Endothelial cell of umbilical vein (primary cell): Measurements from ENCODE around the gene ITPKB. TPM values are rescaled to one million over a fixed set of nuclear protein-coding genes. Genes with fewer than 3 reads are reported as not detected.

Experiments
- BruUV-seq: library from RNA; stranded (reverse); fragments of 400-500 nt; replicated peaks from 2 replicates; lab custom pipeline; 2021; lab: Mats Ljungman, UMichigan
- CTCF ChIA-PET: fragments of 300-600, 350-600 bp; sonication (Branson Sonifier 250); formaldehyde crosslinking; loops from one replicate; lab custom pipeline; 2021; ENCODE audit warnings: antibody characterized with exemption, inconsistent platforms; lab: Charles Lee
- POLR2A ChIA-PET: fragments of 300-600, 350-600 bp; sonication (Branson Sonifier 250); formaldehyde crosslinking; loops from one replicate; lab custom pipeline; 2021; ENCODE audit warnings: antibody characterized with exemption, inconsistent platforms; lab: Charles Lee
- DNase-seq: peaks from one replicate; pipeline ENCODE4 v3.0.0-alpha.2; 2011; ENCODE audit warnings: low read depth, low spot score
- FAIRE-seq: peaks from 2 replicates; lab custom pipeline; 2011; peaks lifted over from hg19 to GRCh38; lab: Jason Lieb, UNC
- H2AFZ ChIP-seq: 2 replicates; pipeline ENCODE4 v1.6.0; 2012; ENCODE audit warnings: low read depth, low read length, control low read depth, inconsistent platforms
- H3K27ac ChIP-seq: 2 replicates; pipeline ENCODE4 v1.5.1; 2011; ENCODE audit warnings: low read depth, mild to moderate bottlenecking, control low read depth, low read length, moderate library complexity; ENCODE audit not compliant: insufficient read depth
- H3K27me3 ChIP-seq, 2 experiments: 2 replicates each; pipeline versions ENCODE4 v1.6.0 to v1.6.1; 2011; ENCODE audit warnings: low read length in 2 of 2, mixed read lengths in 1 of 2; ENCODE audit not compliant: control insufficient read depth in 2 of 2, insufficient read depth in 2 of 2
- H3K36me3 ChIP-seq, 2 experiments: 2 replicates in 1 of 2; 3 replicates in 1 of 2; pipeline ENCODE4 v1.5.1; 2011; ENCODE audit warnings: low read length in 2 of 2, mild to moderate bottlenecking in 1 of 2, moderate library complexity in 1 of 2; ENCODE audit not compliant: control insufficient read depth in 2 of 2, insufficient read depth in 2 of 2; ENCODE audit errors: extremely low read depth in 1 of 2
- H3K4me1 ChIP-seq: 3 replicates; pipeline ENCODE4 v1.5.1; 2011; ENCODE audit warnings: mild to moderate bottlenecking, low read length; ENCODE audit not compliant: control insufficient read depth, insufficient read depth; ENCODE audit errors: extremely low read depth
- H3K4me2 ChIP-seq: 2 replicates; pipeline ENCODE4 v1.6.1; 2011; ENCODE audit warnings: low read length, control low read depth, mixed read lengths; ENCODE audit not compliant: insufficient read depth
- H3K4me3 ChIP-seq, 3 experiments: fragments of 200-600 bp in 1 of 3; sonication (generic), shearing (Covaris generic) in 1 of 3; replicated peaks in 1 of 3; 2 replicates each; pipeline ENCODE4 v1.5.1; 2011 to 2016; ENCODE audit warnings: control low read depth in 3 of 3, low read length in 3 of 3, mild to moderate bottlenecking in 2 of 3, inconsistent platforms in 1 of 3, low read depth in 1 of 3, moderate library complexity in 1 of 3; ENCODE audit not compliant: insufficient read depth in 1 of 3
- H3K79me2 ChIP-seq: 2 replicates; pipeline ENCODE4 v1.6.0; 2012; ENCODE audit warnings: low read length, inconsistent platforms; ENCODE audit not compliant: control insufficient read depth, insufficient read depth
- H3K9ac ChIP-seq: replicated peaks from 2 replicates; pipeline ENCODE3; 2011; ENCODE audit warnings: low read length, control low read depth; ENCODE audit not compliant: insufficient read depth; ENCODE audit errors: extremely low read depth
- H3K9me1 ChIP-seq: replicated peaks from 3 replicates; pipeline ENCODE4 v1.6.0; 2011; ENCODE audit warnings: mild to moderate bottlenecking, low read length; ENCODE audit not compliant: control insufficient read depth, insufficient read depth; ENCODE audit errors: extremely low read depth
- H3K9me3 ChIP-seq: replicated peaks from 2 replicates; pipeline ENCODE4 v1.5.1; 2012; ENCODE audit warnings: low read length, inconsistent platforms; ENCODE audit not compliant: control insufficient read depth, insufficient read depth
- H4K20me1 ChIP-seq: replicated peaks from 2 replicates; pipeline ENCODE3; 2011; ENCODE audit warnings: mild to moderate bottlenecking, low read length; ENCODE audit not compliant: control insufficient read depth, insufficient read depth; ENCODE audit errors: extremely low read depth
- EZH2 ChIP-seq: IDR thresholded peaks from 2 replicates; pipeline ENCODE4 v1.6.1; 2012; ENCODE audit warnings: borderline replicate concordance, low read depth, mild to moderate bottlenecking, moderate library complexity, low read length, inconsistent platforms; ENCODE audit not compliant: severe bottlenecking
- GATA2 ChIP-seq: IDR thresholded peaks from 2 replicates; pipeline ENCODE4 v1.7.0; 2011; ENCODE audit warnings: low read depth, mild to moderate bottlenecking, moderate library complexity, mixed read lengths, low read length; ENCODE audit not compliant: insufficient read length, insufficient read depth
- JUN ChIP-seq: IDR thresholded peaks from 2 replicates; pipeline ENCODE4 v1.6.1; 2011; ENCODE audit warnings: borderline replicate concordance, low read depth; ENCODE audit not compliant: insufficient read length, insufficient read depth
- POLR2AphosphoS5 ChIP-seq: IDR thresholded peaks from 2 replicates; pipeline ENCODE4 v1.6.1; 2012; ENCODE audit warnings: low read depth, mild to moderate bottlenecking, control low read depth, low read length, moderate library complexity; ENCODE audit not compliant: insufficient read depth
- dilution Hi-C: fragments of 300-500 bp; cut with MboI; formaldehyde crosslinking; loops from one replicate; pipeline ENCODE4 v1.15.0; 2019; ENCODE audit warnings: low sequenced_read_pairs; ENCODE audit not compliant: extremely low pct_ligation_motif_present
- intact Hi-C: fragments of 100-400 bp; cut with micrococcal nuclease; formaldehyde crosslinking; loops from one replicate; pipeline ENCODE4 v1.10.0; 2022
- polyA plus RNA-seq, 4 experiments: library from polyadenylated mRNA; depleted of rRNA in 3 of 4; stranded (reverse) in 3 of 4; unstranded in 1 of 4; fragments of >200 nt; gene quantifications; 2 replicates each; pipeline versions ENCODE4 v1.2.1 to v1.2.3, GENCODE V29; 2011 to 2012; ENCODE audit warnings: missing spikeins in 1 of 4
- total RNA-seq: library from RNA; stranded (reverse); gene quantifications from 2 replicates; pipeline ENCODE4 v1.2.3, GENCODE V29; 2021
- TF ChIP-seq, protein P1 (sequence below), 2 donors: IDR thresholded peaks; 1 replicate in 1 of 2; 2 replicates in 1 of 2; pipeline ENCODE4 v1.5.1; 2011; ENCODE audit warnings: low read length in 2 of 2, mild to moderate bottlenecking in 2 of 2, moderate library complexity in 2 of 2, control low read depth in 1 of 2, inconsistent platforms in 1 of 2, low read depth in 1 of 2; ENCODE audit not compliant: insufficient read depth in 1 of 2; ENCODE audit errors: extremely low read depth in 1 of 2
- TF ChIP-seq, protein P2 (sequence below): IDR thresholded peaks from 2 replicates; pipeline ENCODE4 v1.6.1; 2011; ENCODE audit not compliant: insufficient read depth, insufficient read length

ITPKB gene
- total and polyA plus RNA-seq, 2 donors (not counting 3 experiments of a cell fraction or from before 2014, with no cell fraction given): 7.7 to 34.8 TPM

DNA sequence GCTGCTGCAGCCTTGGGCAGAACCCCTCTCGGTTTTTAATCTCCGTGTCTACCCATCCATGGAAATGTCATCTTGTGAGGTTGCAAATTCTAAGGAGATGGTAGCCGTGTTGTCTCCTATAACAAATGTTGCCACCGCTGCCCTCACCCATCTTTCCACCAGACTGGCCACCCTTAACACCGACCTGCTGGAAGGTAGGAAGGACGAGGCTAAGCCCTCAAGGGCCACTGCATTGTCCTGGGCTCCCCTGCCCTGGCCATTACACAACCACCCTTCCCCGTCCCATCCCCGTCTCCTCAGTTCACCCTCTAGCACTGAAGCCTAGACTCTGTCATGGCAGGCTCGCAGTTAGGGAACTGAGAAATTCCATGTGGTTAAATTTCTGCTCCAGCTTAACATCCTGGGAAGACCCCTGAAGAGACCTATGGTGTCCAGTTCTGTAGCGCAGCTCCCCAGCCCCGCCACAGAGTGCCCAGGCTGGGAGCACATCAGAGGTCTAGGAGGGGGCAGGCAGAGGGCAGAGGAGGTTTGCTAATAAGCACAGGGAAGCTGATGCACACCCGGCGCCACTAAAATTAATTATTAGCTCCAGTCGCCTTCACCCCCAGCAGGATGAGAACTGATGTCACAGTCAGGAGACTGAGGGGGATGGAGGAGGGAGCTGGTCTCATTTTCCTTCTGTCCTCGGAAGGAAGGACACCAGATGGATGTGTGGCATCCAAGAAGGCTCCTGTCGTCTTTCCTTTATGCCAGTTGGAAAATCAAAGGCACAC lies 152.2 kb downstream of the ITPKB start:
- Histone ChIP-seq H3K36me3 (no peaks in the 10 kb centered on the region), H3K27ac (no peak overlapping the region), H3K4me3 (no peak overlapping the region), H3K9me1 (no peaks in the 10 kb centered on the region), H2AFZ (no peak overlapping the region), H3K79me2 (no peaks in the 10 kb centered on the region), H3K27me3 (no peaks in the 10 kb centered on the region), H3K4me1 (no peaks in the 10 kb centered on the region), H3K4me2 (no peak overlapping the region), H3K9ac (no peak overlapping the region), H4K20me1 (no peaks in the 10 kb centered on the region), H3K9me3 (no peaks in the 10 kb centered on the region)
- TF ChIP-seq EZH2 (no peak), JUN (no peak), GATA2 (no peak), POLR2AphosphoS5 (no peak)
- TF ChIP-seq, protein P1, sequence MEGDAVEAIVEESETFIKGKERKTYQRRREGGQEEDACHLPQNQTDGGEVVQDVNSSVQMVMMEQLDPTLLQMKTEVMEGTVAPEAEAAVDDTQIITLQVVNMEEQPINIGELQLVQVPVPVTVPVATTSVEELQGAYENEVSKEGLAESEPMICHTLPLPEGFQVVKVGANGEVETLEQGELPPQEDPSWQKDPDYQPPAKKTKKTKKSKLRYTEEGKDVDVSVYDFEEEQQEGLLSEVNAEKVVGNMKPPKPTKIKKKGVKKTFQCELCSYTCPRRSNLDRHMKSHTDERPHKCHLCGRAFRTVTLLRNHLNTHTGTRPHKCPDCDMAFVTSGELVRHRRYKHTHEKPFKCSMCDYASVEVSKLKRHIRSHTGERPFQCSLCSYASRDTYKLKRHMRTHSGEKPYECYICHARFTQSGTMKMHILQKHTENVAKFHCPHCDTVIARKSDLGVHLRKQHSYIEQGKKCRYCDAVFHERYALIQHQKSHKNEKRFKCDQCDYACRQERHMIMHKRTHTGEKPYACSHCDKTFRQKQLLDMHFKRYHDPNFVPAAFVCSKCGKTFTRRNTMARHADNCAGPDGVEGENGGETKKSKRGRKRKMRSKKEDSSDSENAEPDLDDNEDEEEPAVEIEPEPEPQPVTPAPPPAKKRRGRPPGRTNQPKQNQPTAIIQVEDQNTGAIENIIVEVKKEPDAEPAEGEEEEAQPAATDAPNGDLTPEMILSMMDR (IDR thresholded peaks at IDR 0.05; ENCODE audit: extremely low read depth in 1 of 2, insufficient read depth in 1 of 2, low read depth in 1 of 2, low read length in 2 of 2): no peak
- TF ChIP-seq, protein P2, sequence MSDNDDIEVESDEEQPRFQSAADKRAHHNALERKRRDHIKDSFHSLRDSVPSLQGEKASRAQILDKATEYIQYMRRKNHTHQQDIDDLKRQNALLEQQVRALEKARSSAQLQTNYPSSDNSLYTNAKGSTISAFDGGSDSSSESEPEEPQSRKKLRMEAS: no peak
- BruUV-seq: no TSS peak
- FAIRE-seq (no peak), DNase-seq (no peak)
- intact Hi-C loops: no loop called here
- dilution Hi-C loops: no loop called here
- POLR2A ChIA-PET: no interaction called here
- CTCF ChIA-PET: interaction anchor here (0.8 to 1.4 kb wide), 4 partner anchors 22 to 61 kb away, joined by 3 to 4 read pairs (median 4); partner anchors contain the start of gene STUM
